NCI-H1048 (cell line): ENCODE data around the gene EFS.

ENCODE experiments used
- DNase-seq: peaks from one replicate; lab custom pipeline; 2025; lab: John Stamatoyannopoulos, UW

The EFS gene

DNA sequence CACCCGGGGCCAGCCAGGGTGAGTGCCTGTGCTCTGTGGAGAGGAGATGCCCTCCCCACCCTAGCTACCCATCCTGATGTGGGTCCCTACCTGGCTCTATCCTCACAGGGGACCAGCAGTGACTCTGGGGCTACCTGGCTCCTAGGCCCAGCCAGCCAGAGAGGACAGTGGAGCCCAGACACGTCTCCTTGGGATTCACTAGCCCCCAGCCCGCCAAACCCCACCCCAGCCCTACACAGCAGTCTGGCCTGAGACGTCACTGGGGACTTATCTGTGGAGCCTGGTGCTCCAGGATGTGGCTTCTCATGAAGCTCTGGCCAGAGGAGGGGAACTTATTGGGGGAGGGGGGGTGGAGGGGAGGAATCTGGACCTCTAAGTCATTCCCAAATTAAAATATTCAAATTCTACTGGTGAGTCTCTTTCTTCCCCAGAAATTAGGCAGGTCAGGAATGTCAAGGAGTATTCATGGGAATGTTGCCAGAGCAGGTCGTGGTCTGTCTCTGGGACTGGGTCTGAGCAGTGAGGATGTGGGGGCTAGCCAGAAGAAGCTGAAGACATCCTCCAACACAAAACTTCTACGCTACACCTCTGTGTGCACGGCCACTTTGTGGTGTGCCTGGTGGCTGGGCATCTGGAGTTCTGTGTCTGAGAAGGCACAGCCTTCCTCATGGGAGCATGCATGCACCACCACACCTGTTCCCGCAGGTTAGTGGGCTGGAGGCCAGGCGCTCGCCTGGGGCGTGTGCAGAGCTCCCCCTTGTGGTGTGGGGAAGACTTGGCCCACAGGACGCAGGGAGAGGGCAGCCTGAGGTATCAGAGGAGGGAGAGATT lies 14.6 kb upstream of the EFS start:
- DNase-seq, result peak; percentile 5

DNA sequence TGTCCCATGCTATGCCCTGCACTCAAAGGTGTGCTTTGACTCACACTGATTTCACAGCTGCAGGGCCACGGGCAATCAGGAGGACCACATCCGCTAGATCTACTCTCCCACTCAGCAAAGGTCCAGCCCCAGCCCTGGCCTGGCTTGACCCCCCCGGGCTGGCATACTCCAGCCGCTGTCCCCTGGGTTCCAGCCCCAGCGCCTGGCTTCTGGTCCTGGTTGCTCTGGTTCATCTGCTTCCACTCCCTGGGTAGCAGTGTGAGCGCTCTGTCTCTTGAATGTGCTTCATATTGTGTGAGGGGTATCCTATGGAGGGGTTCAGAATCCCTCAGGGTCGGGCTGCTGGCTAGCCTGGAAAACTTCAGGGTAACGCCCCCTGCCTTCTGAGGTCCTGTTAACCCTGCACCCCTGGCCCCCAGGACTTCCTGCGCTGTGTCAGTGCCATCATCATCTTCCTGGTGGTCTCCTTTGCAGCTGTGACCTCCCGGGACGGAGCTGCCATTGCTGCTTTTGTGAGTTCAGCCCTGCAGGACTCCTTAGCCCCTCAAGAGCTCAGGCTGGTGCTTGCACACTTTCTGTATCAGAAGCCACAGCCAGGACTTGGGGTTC lies 13.7 kb upstream of the EFS start:
- DNase-seq, result no peak

DNA sequence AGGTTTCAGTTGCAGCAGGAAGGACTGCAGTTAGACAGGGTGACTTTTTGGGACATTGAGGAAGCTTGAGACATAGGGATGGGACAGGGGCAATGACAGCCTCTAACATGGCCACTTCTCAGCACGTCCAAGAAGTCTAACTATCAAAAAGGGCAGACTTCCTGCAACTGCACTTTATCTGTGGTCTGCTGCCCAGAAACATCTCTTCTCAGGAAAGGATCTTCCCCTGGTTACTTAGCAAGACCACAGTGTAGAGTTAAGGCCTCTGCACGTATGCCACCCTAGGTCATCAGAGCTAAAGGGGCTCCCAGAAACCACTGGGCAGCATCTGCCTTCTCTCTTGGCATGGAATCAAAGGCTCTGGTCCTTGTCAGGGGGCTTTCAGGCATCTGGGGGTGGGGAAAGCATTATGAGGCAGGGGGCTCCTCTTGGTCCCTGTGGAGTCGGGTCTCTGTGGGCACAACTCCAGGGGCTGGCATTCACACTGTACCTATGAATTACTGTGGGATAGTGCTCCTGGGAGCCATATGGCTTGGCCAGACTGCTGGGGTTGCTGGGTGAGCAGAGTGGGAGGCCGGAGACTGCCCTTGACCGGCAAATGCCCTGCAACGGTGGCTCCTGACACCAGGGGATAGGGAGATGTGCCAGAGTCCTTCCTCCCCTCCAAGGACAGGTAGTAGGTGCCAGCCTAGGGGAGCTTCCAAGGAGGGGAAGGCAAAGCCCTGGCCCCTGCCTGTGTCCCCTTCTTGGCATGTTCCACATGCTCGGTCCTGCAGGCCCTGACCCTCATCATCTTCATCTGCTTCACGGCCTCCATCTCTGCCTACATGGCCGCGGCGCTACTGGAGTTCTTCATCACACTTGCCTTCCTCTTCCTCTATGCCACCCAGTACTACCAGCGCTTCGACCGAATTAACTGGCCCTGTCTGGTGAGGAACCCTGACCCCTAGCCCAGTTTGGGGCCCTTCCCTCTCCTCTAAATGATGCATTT lies 12.9 kb upstream of the EFS start:
- no peak for DNase-seq

DNA sequence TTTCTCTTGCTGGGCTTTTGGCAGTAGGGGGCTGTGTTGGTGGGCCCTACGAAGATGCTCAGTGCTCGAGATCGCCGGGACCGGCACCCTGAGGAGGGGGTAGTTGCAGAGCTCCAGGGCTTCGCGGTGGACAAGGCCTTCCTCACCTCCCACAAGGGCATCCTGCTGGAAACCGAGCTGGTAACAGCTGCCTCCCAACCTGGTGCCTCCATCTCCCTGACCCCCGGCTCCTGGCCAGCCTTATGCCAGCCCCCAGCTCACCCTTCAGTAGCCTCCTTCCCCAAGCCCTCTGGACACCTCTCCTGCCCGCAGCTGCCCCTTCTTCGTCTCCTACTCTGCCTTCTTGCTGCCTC lies 12.2 kb upstream of the EFS start:
- no peak for DNase-seq

DNA sequence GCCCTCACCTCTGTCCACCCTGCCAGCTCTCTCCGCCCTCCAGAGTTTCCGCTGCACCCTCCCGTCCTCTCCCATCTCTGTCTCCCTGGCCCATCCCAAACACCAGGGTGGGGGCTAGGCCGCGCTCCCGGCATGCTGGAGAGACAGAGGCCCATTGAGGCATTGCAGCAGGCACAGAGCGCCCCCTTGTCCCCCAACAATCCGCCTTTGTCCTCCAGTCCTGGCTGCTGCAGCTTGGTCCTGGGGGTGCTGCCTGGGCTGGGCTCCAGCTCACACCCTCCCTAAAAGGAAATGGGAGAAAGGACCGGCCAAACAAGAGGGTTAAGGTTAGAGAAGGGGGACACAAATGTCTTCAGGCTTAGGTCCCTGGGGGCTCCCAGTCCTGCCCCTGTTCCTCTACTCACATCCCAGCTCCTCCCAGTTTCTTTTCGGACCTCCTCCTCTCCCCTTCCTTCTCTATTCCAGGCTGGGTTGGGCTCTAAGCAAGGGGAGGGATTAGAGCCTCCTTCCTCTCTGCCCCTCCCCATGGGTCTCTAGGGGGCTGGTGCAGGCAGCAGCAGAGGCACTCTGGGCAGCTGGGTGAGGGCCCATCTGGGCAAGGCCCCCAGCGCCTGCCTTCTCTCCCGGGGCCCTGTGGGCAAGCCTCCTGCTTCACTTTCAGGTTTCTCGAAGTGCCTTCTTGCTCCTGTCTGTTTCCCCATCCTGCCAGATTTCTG lies 11.7 kb upstream of the EFS start, which contains the start of gene CMTM5:
Gene CMTM5 (plus strand): TSS at position 565 of the 716 bp plus-strand sequence. CDS start 206 bp downstream, outside the sequence.
- DNase-seq, result no peak

DNA sequence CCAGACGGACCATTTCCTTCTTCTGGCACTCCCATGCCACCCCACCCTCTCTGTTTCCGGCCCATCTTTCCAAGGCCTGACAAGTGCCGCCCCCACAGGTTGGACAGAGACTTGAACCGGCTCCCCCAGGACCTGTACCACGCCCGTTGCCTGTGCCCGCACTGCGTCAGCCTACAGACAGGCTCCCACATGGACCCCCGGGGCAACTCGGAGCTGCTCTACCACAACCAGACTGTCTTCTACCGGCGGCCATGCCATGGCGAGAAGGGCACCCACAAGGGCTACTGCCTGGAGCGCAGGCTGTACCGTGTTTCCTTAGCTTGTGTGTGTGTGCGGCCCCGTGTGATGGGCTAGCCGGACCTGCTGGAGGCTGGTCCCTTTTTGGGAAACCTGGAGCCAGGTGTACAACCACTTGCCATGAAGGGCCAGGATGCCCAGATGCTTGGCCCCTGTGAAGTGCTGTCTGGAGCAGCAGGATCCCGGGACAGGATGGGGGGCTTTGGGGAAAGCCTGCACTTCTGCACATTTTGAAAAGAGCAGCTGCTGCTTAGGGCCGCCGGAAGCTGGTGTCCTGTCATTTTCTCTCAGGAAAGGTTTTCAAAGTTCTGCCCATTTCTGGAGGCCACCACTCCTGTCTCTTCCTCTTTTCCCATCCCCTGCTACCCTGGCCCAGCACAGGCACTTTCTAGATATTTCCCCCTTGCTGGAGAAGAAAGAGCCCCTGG lies 10.7 kb upstream of the EFS start:
- DNase-seq, result no peak

DNA sequence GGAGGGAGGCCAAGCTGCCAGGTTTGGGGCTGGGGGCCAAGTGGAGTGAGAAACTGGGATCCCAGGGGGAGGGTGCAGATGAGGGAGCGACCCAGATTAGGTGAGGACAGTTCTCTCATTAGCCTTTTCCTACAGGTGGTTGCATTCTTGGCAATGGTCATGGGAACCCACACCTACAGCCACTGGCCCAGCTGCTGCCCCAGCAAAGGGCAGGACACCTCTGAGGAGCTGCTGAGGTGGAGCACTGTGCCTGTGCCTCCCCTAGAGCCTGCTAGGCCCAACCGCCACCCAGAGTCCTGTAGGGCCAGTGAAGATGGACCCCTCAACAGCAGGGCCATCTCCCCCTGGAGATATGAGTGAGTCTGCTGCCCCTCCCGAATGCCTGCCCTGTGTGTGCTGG lies 8.1 kb upstream of the EFS start:
- DNase-seq, result no peak

DNA sequence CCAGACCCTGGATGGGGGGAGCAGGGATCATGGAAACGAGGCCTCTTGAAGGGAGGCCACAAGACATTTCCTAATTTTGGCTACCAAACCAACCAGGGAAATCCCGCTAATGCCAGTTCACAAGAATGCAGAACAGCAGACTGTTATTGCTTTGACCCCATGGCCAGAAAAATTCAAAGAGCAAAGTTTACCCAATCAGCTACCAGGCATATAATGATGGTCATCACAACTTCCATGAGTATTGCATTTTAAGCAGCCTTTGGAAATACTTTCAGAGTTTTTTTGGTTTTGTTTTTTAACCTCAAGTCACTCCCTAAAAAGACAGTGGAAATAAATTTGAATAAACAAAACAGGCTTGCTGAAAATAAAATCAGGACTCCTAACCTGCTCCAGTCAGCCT lies 7.5 kb upstream of the EFS start, which contains the start of gene IL25:
Gene IL25 (plus strand): TSS at position 301 of the 400 bp plus-strand sequence.
- no peak for DNase-seq

DNA sequence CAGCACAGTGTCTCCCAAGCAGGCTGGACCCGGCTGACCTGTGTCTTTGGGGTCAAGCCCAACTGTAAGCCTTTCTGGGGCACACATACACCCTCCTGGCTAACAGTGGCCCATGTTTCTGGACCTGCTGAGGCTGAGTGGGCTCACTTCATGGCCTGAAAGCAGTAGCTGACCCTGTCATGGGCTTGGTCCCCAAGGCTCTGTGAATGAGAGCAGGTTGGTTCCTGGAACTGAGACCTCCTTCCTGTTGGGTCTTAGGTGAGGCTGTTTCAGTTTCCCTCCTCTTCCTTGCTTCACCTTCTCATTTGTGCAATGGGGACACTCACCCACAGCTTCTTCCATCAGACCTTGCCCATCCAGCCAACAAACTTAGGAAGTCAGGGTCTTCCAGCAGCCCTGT lies 6.9 kb upstream of the EFS start:
- no peak for DNase-seq

DNA sequence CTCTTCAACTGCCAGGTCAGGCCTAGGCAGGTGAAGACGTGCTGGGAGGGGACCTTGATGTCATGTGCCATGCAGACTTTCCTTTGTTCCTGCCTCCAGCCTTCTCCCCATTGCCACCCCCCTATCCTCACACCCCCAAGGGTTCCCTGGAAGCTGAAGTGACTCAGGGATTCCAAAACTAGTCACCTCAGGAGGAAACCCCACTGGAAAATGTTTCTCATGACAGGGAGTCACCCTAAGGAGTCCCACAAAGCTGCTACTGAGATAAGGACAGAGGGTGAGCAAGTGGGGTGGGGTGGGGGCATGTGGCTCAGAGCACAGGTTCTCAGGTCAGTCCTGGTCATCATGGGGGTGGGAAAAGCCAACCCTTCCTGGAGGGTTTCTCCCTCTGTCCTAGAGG lies 5.2 kb upstream of the EFS start:
- DNase-seq, result no peak

DNA sequence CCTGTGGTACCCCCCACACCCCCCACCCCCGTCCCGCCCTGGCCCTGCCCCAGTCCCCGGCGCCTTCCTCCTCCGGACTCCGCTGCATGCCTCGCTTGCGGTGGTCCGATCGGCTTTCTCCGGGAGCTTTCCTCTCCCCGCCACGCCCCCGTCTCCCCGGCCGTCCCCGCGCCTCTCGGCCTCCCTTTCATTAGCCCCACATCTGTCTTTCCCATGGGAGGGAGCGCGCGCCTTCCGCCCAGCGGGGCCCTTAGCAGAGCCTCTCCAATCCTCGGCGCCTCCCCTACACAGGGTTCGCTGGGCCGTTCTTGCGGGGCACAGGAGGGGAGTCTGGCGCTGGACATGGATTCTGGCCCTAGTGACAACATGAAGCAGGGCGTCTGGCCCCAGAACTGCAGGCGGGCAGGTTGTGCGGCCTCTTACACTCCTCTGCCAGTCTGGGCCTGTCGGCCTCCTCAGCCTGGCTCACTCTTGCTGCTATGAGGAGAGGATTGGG lies 1.5 kb upstream of the EFS start:
- DNase-seq, result peak; percentile 61

DNA sequence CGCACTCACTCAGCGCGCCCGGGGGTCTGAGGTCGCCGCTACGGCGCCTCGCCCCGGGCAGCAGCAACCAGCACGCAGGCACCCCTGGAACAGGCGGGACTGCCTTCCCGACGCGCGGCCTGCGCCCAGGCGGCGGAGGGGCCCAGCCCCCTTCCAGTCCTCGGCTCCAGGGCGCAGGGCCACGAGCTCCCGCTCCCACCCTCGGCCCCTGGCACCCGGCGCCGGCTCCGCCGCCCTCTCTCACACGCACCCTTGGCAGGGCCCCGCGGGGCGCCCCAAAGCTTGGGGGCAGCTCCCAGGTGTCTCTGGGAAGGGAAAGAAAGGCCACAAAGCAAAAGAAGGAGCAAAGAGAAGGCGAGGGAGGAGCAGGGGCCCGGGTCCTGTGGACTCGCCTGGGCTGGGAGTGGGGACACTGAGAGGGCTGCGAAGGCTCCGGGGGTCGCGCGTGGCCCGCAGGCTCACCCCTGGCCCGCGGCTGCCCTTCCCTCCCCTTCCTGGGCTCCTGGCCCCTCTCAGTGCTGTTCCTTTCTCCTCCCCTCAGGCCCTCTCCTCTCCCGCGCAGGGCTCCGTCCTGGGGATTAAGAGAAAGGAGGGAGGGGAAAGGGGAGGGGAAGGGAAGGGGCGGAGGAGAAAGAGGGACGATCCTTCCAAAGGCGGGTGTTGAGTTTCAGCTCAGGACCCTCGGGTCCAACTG lies 907 bp upstream of the EFS start:
- peak; percentile 61 for DNase-seq

DNA sequence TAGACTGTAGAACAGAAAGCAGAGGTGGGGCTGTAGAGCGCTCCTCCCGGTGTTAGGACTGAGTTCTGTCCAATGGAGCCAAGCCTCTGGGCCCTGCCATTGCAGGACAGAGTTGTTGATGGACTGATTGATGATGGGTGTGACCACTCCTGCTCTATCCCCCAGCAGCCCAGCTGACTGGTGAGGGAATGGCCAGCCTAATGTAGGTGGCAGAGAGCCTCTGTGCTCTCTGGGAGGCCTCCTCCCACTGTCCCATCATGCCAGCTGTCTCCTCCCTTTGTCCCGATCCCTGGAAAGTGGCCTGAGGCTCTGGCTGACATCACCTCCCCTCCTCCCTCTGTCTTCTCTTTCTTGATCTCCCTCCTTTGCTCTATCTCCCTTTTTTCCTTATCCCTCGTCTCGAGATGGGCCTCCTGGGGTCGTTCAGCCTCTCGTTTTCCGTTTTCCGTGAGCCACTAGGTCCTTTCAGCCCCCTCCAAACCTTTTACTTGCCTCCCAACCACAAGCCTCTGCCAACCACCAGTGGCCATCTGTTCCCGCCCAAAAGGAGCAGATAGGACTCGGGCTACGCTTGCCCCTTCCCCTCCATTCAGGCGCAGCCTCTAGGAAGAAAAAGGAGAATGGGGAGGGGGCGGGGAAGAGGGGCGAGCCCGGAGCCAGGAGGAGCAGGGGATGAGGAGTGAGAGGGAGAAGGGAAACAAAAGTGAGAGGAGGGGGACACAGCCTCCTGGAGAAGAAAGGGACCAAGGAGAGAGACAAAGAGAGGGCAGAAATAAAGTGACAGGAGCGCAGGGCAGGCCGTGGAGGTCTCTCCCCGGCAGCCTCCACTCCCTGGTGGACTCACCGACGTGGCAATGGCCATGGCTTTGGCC lies 572 bp downstream of the EFS start:
- no peak for DNase-seq

DNA sequence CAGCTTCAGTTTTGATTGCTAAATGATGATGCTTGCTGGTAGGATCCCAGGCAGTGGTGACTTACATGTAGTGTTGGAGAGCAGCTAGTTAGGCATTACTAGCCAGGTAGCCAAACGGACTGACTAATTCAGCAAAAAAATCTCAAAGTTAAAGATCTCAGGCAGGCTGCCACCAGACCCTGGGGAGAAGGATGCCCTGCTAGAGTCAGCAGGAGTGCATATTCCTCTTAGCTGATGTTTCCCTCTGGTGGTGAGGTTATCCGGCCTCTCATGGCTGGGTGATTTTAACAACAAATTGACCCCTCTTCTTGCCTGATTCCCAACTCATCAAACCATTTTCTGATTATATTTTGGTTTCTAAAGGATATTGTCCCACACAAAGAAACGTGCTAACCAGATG lies 2.8 kb downstream of the EFS start:
- DNase-seq, result no peak

DNA sequence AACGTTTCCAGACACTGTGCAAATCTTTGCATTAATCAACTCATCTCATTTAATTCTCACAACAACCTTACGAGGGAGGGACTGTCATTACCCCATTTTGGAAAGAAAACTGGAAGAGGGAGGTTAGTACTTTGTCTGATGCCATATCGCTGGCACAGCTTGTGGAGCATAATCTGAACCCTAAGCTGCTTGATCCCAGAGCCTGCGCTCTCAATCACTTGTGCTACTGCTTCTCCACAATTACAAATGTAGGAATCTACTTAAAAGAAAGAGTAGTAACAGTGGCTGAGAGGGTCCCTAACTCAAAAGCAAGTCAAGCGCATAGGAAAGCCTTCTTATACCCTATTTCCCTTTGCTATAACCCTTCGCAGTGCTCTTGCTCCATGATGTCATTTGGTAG lies 3.2 kb downstream of the EFS start:
- no peak for DNase-seq

DNA sequence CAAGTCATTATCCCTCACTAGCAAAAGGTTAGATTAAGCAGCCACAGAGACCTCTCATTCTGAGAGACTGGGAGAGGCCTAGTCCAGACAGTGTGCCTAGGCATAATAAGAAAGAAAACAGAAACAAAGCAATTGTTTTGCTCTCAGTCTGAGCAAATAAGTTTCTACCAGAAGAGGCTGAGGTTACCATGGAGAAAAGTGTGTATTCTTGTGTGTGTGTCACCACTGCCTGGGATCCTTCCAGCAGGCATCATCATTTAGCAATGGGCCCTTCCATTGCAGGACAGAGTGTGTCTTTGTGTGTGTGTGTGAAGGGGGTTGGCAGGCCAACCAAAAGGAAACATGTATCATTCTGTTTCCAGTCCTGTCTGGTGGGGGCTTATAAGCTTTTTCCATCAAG lies 3.7 kb downstream of the EFS start:
- DNase-seq, result no peak

DNA sequence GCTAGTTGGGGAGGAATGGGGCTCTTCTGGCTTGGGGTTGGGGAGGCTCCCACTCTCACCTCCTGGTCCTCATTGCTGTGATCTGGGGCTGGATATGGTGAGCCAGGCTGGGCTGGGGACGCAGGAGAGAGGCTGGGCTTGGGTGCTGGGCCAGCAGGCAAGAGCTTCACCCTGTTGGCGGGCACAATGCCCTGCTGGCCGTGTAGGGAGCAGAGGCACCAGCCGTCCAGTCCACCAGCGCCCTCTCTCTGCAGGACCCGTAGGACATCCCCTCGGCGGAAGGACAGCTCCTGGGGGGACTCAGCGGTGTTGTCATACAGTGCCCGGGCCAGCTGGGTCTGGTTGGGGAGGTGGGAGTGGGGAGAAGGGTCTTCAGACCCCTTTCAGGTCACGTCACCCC lies 4.5 kb downstream of the EFS start:
- DNase-seq, result no peak

DNA sequence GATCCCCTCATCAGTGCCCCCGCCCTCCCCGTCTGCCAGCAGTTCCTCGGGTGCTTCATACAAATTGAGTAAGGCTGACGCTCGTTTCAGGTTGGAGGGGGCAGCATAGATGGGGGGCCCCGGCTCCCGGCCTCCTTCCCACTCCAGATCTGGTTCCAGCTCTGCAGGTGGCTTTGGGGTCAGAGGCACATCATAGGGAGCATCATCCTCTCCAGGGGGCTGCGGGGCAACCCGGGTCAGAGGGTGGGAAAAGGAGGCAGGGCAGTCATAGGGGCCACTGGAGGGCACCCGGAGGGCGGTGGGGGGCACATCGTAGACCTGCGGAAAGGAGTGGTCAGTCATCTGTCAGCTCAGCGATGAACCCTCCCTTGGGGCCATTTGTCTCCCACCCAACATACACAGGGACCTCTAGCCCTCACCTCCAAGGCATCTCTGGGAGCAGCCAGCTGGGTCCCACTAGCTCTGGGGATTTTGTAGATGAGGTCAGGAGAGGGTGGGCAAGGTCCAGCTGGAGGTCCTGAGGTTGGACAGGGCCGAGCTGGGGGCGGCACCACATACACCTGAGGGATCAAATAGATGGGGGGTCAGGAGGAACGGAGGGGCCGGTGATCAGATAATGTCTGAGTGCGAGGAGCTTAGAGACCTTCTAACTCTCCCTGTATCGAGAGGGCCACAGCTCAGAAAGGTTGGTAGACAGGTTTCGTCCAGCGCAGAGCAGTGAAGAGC lies 5.1 kb downstream of the EFS start:
- no peak for DNase-seq

DNA sequence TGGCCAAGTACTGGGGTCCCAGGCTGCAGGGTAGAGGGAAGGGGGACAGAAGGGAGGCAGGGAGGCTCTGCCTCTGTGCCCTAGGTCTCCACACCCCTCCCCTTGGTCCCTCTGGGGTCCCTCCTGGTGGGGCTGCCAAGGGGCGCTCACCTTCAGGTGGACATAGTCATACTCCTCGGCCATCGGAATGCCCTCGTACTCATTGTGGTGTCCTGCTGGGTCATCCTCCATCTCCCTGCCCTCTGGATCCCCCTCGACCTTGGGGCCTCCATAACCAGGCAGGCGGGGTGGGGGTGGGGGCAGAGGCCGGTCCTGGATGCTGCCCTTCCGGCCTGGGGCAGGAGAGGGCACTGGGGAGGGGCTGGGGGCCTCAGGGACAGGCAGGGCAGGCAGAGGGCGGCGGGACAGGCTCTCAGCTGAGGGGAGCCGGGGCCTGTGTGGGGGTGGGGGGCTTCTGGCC lies 5.8 kb downstream of the EFS start:
- DNase-seq, result no peak
